ENCODE measurements around the gene ANKRD44. TPM values are rescaled to one million over a fixed set of nuclear protein-coding genes. Genes with fewer than 3 reads are reported as not detected.
A peak's percentile ranks its signal among the peaks of the same experiment; 100 is the strongest.

ANKRD44 gene
- total RNA-seq, 2 experiments from 2014 or later, result 188 to 224 TPM

DNA sequence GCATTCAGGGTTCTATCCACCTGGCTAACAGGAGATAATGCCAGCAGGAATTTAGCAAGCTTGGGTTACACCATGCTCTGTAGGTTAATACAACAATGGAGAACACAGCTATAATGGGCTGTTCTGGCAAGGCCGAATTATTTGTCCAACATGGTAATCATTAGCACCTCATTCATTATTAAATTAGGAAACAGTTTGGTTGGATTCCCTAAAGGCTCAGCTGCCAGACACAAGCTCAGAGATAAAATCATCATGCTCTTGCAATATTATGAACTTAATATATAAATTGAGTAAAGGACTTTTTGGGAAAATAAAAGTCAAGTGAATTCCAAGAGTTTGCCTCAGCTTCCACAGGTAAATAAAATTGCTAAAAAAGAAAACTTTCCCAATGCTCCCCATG, 166.4 kb downstream of the ANKRD44 start:
- no peak overlapping the region for H3K4me3 Mint-ChIP-seq
- CTCF ChIA-PET, result interaction anchor here (0.7 to 1.6 kb wide), 6 partner anchors 11 to 31 kb away, joined by 3 to 7 read pairs (median 4); no protein-coding TSS in a partner anchor
- POLR2A ChIA-PET, result no interaction called here
- no peaks in the 10 kb centered on the region for H3K9me3 Mint-ChIP-seq (ENCODE audit: insufficient read depth)
- H3K27me3 Mint-ChIP-seq (ENCODE audit: low read depth), result no peaks in the 10 kb centered on the region
- ATAC-seq (no peak), DNase-seq (no peak)
- peaks cover 44% of the 10 kb centered on the region for H3K36me3 Mint-ChIP-seq (ENCODE audit: low read depth)
- H3K4me1 Mint-ChIP-seq (ENCODE audit: low read depth), result peaks cover 73% of the 10 kb centered on the region
- no peak overlapping the region for H3K27ac Mint-ChIP-seq

GRCh38 chr2:197141702-197142473, 168.7 kb downstream of the ANKRD44 start:
- Mint-ChIP-seq H3K36me3 (ENCODE audit: low read depth) (peaks cover 54% of the 10 kb centered on the region), H3K27ac (peak overlapping the region; percentile 59), H3K9me3 (ENCODE audit: insufficient read depth) (no peaks in the 10 kb centered on the region), H3K4me1 (ENCODE audit: low read depth) (peaks cover 74% of the 10 kb centered on the region), H3K27me3 (ENCODE audit: low read depth) (no peaks in the 10 kb centered on the region), H3K4me3 (no peak overlapping the region)
- DNase-seq (no peak), ATAC-seq (no peak)
- POLR2A ChIA-PET, result interaction anchor here (0.6 to 1.4 kb wide), 3 partner anchors 15 to 358 kb away, joined by 3 to 4 read pairs (median 3); partner anchors contain the start of genes HSPD1 and HSPE1
- CTCF ChIA-PET, result interaction anchor here (0.8 to 4.5 kb wide), 5 partner anchors 10 to 131 kb away, joined by 4 to 19 read pairs (median 9); no protein-coding TSS in a partner anchor

GRCh38 chr2:197140045-197140444, 170.5 kb downstream of the ANKRD44 start:
- POLR2A ChIA-PET, result interaction anchor here (0.6 to 1.6 kb wide), 4 partner anchors 9 to 360 kb away, joined by 3 to 5 read pairs (median 4); partner anchors contain the start of genes HSPD1 and HSPE1
- Mint-ChIP-seq H3K36me3 (ENCODE audit: low read depth) (peaks cover 66% of the 10 kb centered on the region), H3K9me3 (ENCODE audit: insufficient read depth) (no peaks in the 10 kb centered on the region), H3K4me1 (ENCODE audit: low read depth) (peaks cover 78% of the 10 kb centered on the region), H3K27me3 (ENCODE audit: low read depth) (no peaks in the 10 kb centered on the region), H3K27ac (peak overlapping the region; percentile 76), H3K4me3 (no peak overlapping the region)
- peak; percentile 70 for ATAC-seq
- no peak for DNase-seq
- CTCF ChIA-PET, result interaction anchor here (1.0 to 4.5 kb wide), 3 partner anchors 22 to 313 kb away, joined by 3 to 19 read pairs (median 3); no protein-coding TSS in a partner anchor

- H3K36me3 Mint-ChIP-seq (ENCODE audit: low read depth), result peaks cover 64% of the 10 kb centered on the region
- POLR2A ChIA-PET, result no interaction called here
These were observed 172.1 kb downstream of the ANKRD44 start for GRCh38 chr2:197138506-197138905.

GRCh38 chr2:197137826-197138477, 172.6 kb downstream of the ANKRD44 start:
- Mint-ChIP-seq H3K9me3 (ENCODE audit: insufficient read depth) (no peaks in the 10 kb centered on the region), H3K36me3 (ENCODE audit: low read depth) (peaks cover 66% of the 10 kb centered on the region), H3K4me3 (no peak overlapping the region), H3K27ac (peak overlapping the region; percentile 7), H3K27me3 (ENCODE audit: low read depth) (no peaks in the 10 kb centered on the region), H3K4me1 (ENCODE audit: low read depth) (peaks cover 86% of the 10 kb centered on the region)
- POLR2A ChIA-PET, result interaction anchor here (0.6 to 1.9 kb wide), 4 partner anchors 11 to 162 kb away, joined by 3 to 7 read pairs (median 4); no protein-coding TSS in a partner anchor
- CTCF ChIA-PET, result interaction anchor here (0.9 to 1.9 kb wide), 8 partner anchors 10 to 54 kb away, joined by 3 to 14 read pairs (median 4); no protein-coding TSS in a partner anchor
- peak; percentile 31 for ATAC-seq
- DNase-seq, result no peak

More at GRCh38 chr2:197138506-197138905, 172.1 kb downstream of the ANKRD44 start:
- peaks cover 80% of the 10 kb centered on the region for H3K4me1 Mint-ChIP-seq (ENCODE audit: low read depth)
- H3K27me3 Mint-ChIP-seq (ENCODE audit: low read depth), result no peaks in the 10 kb centered on the region
- H3K27ac Mint-ChIP-seq, result peak overlapping the region; percentile 41
- ATAC-seq (no peak), DNase-seq (no peak)
- CTCF ChIA-PET, result interaction anchor here (1.2 to 4.5 kb wide), 3 partner anchors 11 to 29 kb away, joined by 3 to 19 read pairs (median 12); no protein-coding TSS in a partner anchor
- H3K9me3 Mint-ChIP-seq (ENCODE audit: insufficient read depth), result no peaks in the 10 kb centered on the region
- H3K4me3 Mint-ChIP-seq, result no peak overlapping the region

DNA sequence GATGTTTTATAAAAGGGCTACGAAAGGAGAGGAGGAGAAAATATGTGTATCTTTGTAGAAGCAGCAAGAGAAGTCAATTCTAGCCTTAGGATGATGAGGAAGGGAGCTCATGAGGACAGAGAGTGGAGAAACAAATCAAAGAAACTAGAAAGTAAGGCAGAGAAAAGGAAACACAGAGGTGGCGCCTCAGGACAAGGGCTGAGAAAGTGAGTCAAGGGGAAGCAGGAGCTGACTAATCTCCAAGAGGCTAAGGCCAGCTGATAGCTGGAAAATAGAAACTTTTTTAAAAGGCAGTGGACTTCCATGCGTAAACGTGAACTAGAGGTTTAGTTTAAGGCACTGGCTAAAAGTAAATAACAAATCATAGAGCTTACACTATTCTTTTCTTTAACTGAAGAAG, 173.3 kb downstream of the ANKRD44 start:
- Mint-ChIP-seq H3K36me3 (ENCODE audit: low read depth) (peaks cover 69% of the 10 kb centered on the region), H3K27me3 (ENCODE audit: low read depth) (no peaks in the 10 kb centered on the region), H3K4me1 (ENCODE audit: low read depth) (peaks cover 88% of the 10 kb centered on the region), H3K9me3 (ENCODE audit: insufficient read depth) (no peaks in the 10 kb centered on the region), H3K27ac (peak overlapping the region; percentile 17), H3K4me3 (no peak overlapping the region)
- DNase-seq, result no peak
- ChIA-PET CTCF (interaction anchor here (0.9 to 1.9 kb wide), 7 partner anchors 9 to 54 kb away, joined by 3 to 14 read pairs (median 5); no protein-coding TSS in a partner anchor), POLR2A (interaction anchor here (0.6 to 1.9 kb wide), 4 partner anchors 10 to 163 kb away, joined by 3 to 7 read pairs (median 4); no protein-coding TSS in a partner anchor)
- no peak for ATAC-seq

DNA sequence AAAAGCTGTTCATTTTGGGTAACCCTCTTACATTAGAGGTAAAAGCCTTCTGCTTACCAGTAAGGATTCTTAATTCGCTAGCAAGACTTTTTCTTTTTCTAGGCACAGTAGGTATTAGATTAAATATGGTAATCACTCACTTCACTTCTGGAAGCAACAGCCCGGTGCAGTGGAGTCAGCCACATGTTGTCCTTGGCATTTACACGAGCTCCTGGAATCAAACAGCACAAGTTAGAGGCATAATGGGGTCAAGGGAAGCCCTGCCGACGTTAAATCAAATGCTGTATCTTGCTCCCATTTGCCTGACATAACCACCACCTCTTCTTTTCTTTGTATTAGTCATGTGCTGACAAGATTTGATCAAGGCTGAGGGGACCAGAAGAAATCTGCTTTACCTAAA, 174.1 kb downstream of the ANKRD44 start:
- Mint-ChIP-seq H3K36me3 (ENCODE audit: low read depth) (peaks cover 69% of the 10 kb centered on the region), H3K27me3 (ENCODE audit: low read depth) (no peaks in the 10 kb centered on the region), H3K4me3 (no peak overlapping the region), H3K27ac (no peak overlapping the region), H3K4me1 (ENCODE audit: low read depth) (peaks cover 88% of the 10 kb centered on the region), H3K9me3 (ENCODE audit: insufficient read depth) (no peaks in the 10 kb centered on the region)
- DNase-seq, result no peak
- POLR2A ChIA-PET, result interaction anchor here (1.0 to 1.9 kb wide), 3 partner anchors 9 to 16 kb away, joined by 3 to 7 read pairs (median 4); no protein-coding TSS in a partner anchor
- ATAC-seq, result no peak
- CTCF ChIA-PET, result interaction anchor here (1.5 to 1.7 kb wide), 5 partner anchors 16 to 242 kb away, joined by 4 to 14 read pairs (median 5); no protein-coding TSS in a partner anchor

DNA sequence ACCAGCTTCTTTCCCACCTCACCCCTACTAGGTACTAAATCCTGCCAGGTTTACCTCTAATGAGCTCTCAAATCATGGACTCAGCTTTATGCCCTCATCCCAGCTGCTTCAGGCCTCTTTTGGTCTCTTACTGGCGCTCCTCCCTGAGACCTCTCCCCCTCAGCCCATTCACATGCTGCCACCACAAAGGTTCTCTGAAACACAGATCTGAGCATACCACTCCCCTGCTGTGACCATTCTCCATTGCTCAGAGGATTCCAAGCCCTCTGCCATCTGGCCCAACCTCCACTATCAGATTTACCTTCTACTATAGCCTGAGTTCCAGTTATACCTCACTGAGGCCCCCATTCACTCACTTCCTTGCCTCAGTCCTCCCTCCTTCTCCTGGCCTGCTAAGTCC, 174.8 kb downstream of the ANKRD44 start:
- no peak for ATAC-seq
- CTCF ChIA-PET, result interaction anchor here (0.9 to 2.7 kb wide), 5 partner anchors 14 to 242 kb away, joined by 3 to 27 read pairs (median 4); no protein-coding TSS in a partner anchor
- peaks cover 88% of the 10 kb centered on the region for H3K4me1 Mint-ChIP-seq (ENCODE audit: low read depth)
- H3K27ac Mint-ChIP-seq, result peak overlapping the region; percentile 5
- H3K36me3 Mint-ChIP-seq (ENCODE audit: low read depth), result peaks cover 69% of the 10 kb centered on the region
- H3K9me3 Mint-ChIP-seq (ENCODE audit: insufficient read depth), result no peaks in the 10 kb centered on the region
- no peak for DNase-seq
- POLR2A ChIA-PET, result interaction anchor here (1.0 kb wide), 1 partner anchor 10 kb away, joined by 3 read pairs; no protein-coding TSS in a partner anchor
- H3K27me3 Mint-ChIP-seq (ENCODE audit: low read depth), result no peaks in the 10 kb centered on the region
- no peak overlapping the region for H3K4me3 Mint-ChIP-seq

DNA sequence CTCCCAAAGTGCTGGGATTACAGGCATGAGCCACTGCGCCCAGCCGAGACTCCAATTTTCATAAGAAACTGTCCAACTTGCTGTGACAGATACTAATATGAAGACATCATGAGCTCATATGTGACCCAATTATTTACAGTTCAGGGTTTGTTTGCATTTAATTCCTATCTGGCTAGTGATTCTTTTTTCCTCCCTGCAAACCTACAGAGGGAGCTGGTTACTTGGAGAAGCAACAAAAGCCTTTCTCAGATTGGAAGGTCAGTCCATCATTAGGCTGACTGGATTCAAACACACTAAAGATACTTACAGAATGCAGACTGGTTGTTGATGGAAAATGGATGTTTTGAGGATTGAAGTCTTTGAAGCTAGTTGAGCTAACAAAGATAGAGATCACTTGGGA, 176.4 kb downstream of the ANKRD44 start:
- no peak for ATAC-seq
- no peak for DNase-seq
- H3K9me3 Mint-ChIP-seq (ENCODE audit: insufficient read depth), result no peaks in the 10 kb centered on the region
- H3K4me1 Mint-ChIP-seq (ENCODE audit: low read depth), result peaks cover 89% of the 10 kb centered on the region
- no peaks in the 10 kb centered on the region for H3K27me3 Mint-ChIP-seq (ENCODE audit: low read depth)
- ChIA-PET POLR2A (interaction anchor here (0.6 to 0.7 kb wide), 2 partner anchors 174 to 1692 kb away, joined by 3 read pairs; no protein-coding TSS in a partner anchor), CTCF (interaction anchor here (0.8 to 2.7 kb wide), 7 partner anchors 18 to 383 kb away, joined by 3 to 27 read pairs (median 3); no protein-coding TSS in a partner anchor)
- H3K4me3 Mint-ChIP-seq, result no peak overlapping the region
- H3K36me3 Mint-ChIP-seq (ENCODE audit: low read depth), result peaks cover 71% of the 10 kb centered on the region
- H3K27ac Mint-ChIP-seq, result no peak overlapping the region

- Mint-ChIP-seq H3K36me3 (ENCODE audit: low read depth) (peaks cover 69% of the 10 kb centered on the region), H3K27me3 (ENCODE audit: low read depth) (no peaks in the 10 kb centered on the region), H3K9me3 (ENCODE audit: insufficient read depth) (peaks cover 8% of the 10 kb centered on the region), H3K4me3 (no peak overlapping the region), H3K4me1 (ENCODE audit: low read depth) (peaks cover 78% of the 10 kb centered on the region), H3K27ac (peak overlapping the region; percentile 65)
- DNase-seq, result no peak
- ATAC-seq, result no peak
- ChIA-PET CTCF (interaction anchor here (1.9 kb wide), 2 partner anchors 37 to 180 kb away, joined by 4 to 10 read pairs; no protein-coding TSS in a partner anchor), POLR2A (interaction anchor here (1.6 kb wide), 1 partner anchor 8 kb away, joined by 5 read pairs; no protein-coding TSS in a partner anchor)
These were observed 179.1 kb downstream of the ANKRD44 start for GRCh38 chr2:197131558-197131855.

- peaks cover 68% of the 10 kb centered on the region for H3K4me1 Mint-ChIP-seq (ENCODE audit: low read depth)
- peak overlapping the region; percentile 39 for H3K4me3 Mint-ChIP-seq
- ATAC-seq, result peak; percentile 85
- peaks cover 66% of the 10 kb centered on the region for H3K36me3 Mint-ChIP-seq (ENCODE audit: low read depth)
- H3K27ac Mint-ChIP-seq, result peak overlapping the region; percentile 73
- H3K27me3 Mint-ChIP-seq (ENCODE audit: low read depth), result no peaks in the 10 kb centered on the region
- peaks cover 8% of the 10 kb centered on the region for H3K9me3 Mint-ChIP-seq (ENCODE audit: insufficient read depth)
- POLR2A ChIA-PET, result interaction anchor here (0.7 to 1.6 kb wide), 3 partner anchors 9 to 180 kb away, joined by 3 to 5 read pairs (median 3); partner anchors contain the start of gene ANKRD44
- peak; percentile 54 for DNase-seq
- CTCF ChIA-PET, result interaction anchor here (0.6 to 0.8 kb wide), 2 partner anchors 11 to 14 kb away, joined by 3 read pairs; no protein-coding TSS in a partner anchor
These were observed 180.3 kb downstream of the ANKRD44 start for GRCh38 chr2:197130318-197130717.

Measured in activated CD8-positive, alpha-beta T cell treated with anti-CD3 and anti-CD28 coated beads, Interleukin-2, amount 10 ng/mL, durations not matched to agents 7 days and 5 days (primary cell).